ENCODE measurements around the gene CEP170. TPM values are rescaled to one million over a fixed set of nuclear protein-coding genes. Genes with fewer than 3 reads are reported as not detected.

Gene CEP170
- total and polyA plus RNA-seq, 5 experiments from 2014 or later = 6.8 to 48.6 (median 11.3) TPM

DNA sequence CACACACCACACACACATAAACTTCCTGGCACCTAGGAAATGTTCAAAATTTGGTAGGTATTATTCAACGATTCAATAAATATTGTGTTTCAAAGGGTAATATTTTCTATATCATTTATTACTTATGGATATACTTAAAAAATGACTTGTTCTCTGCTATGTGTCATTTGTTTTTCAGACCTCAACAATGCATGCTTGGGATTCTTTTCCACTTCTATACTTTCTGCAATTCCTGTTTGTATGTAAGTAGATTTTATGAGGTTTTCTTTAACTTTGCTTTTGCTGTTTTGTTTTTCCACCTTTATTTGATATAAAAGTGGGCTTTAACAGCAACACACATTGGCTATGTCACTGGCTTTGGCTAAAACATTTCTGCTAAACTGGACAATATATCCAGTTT, 3.5 kb downstream of the CEP170 start:
- Mint-ChIP-seq H3K4me1 (peaks cover 25 to 64% (median 55%) of the 10 kb centered on the region in 4 donors), H3K36me3 (peaks cover 0 to 2% (median 0%) of the 10 kb centered on the region in 3 donors), H3K27ac (peak overlapping the region in 4 of 10 donors; percentile 3 to 73 (median 56)), H3K27me3 (no peaks in the 10 kb centered on the region), H3K4me3 (no peak overlapping the region), H3K9me3 (no peaks in the 10 kb centered on the region)
- POLR2A ChIA-PET = no interaction called here
- no peak for ATAC-seq
- DNase-seq = no peak

DNA sequence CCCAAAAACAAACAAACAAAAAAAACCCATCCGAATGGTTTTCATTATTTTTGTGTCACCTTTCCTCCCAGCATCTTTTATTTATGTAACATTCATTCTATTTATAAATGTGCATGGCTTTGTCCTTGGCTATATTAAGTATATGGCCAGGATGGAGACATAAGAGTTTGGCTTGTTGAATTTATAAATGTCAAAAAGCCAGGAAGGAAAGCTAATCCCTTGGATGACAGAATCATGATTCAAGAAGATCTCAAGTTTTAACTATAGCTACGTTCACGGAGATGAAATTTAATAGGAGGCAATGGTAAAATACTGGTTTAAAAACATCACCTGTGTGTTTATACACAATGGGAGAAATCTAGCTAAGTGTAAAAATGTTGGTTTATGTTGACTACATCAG, 5.0 kb downstream of the CEP170 start:
- no peak overlapping the region for H3K4me3 Mint-ChIP-seq
- peaks cover 25 to 59% (median 53%) of the 10 kb centered on the region in 4 donors for H3K4me1 Mint-ChIP-seq
- ATAC-seq (no peak), DNase-seq (no peak)
- H3K9me3 Mint-ChIP-seq = no peaks in the 10 kb centered on the region
- POLR2A ChIA-PET = interaction anchor here (0.6 kb wide), 1 partner anchor 720 kb away, joined by 3 read pairs; no protein-coding TSS in a partner anchor
- peaks cover 0 to 4% (median 2%) of the 10 kb centered on the region in 3 donors for H3K36me3 Mint-ChIP-seq
- H3K27me3 Mint-ChIP-seq = no peaks in the 10 kb centered on the region
- peak overlapping the region in 4 of 10 donors; percentile 4 to 73 (median 40) for H3K27ac Mint-ChIP-seq

DNA sequence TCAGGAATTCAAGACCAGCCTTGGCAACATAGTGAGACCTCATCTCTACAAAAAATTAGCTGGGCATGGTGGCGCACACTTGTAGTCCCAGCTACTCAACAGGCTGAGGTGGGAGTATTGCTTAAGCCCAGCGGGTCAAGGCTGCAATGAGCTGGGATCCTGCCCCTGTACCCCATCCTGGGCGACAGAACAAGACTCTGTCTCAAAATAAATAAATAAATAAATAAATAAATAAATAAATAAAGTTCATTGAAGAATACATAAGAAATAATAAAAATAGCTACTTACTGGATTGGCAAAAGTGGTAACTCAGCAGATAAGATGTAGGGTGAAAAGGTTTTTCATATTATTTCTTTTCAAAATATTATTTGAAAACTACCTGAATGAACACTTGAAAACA, 5.9 kb downstream of the CEP170 start:
- POLR2A ChIA-PET = no interaction called here
- DNase-seq = no peak
- ATAC-seq = no peak
- H3K4me3 Mint-ChIP-seq = no peak overlapping the region
- peaks cover 22 to 61% (median 53%) of the 10 kb centered on the region in 4 donors for H3K4me1 Mint-ChIP-seq
- H3K27me3 Mint-ChIP-seq = no peaks in the 10 kb centered on the region
- H3K36me3 Mint-ChIP-seq = peaks cover 0 to 4% (median 2%) of the 10 kb centered on the region in 3 donors
- no peak overlapping the region for H3K27ac Mint-ChIP-seq
- H3K9me3 Mint-ChIP-seq = no peaks in the 10 kb centered on the region

DNA sequence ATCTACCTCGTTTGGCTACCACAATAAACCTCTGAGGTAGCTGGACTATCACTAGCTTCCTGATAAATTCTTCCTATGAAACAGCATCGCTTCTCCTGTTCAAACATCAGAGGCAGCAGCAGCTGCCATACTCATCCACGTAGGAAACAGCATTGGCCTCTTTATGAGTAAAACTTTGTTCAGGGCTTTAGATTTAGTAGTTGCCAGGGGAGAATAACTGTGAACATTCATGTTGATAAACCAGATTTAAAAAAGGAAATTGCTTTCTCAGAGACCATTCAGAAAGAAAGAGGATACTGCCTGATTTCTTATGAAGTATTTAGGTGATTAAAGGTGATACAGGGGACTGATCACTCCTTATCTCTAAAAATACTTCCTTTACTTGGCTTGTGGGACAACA, 7.2 kb downstream of the CEP170 start:
- no peak overlapping the region for H3K4me3 Mint-ChIP-seq
- peak overlapping the region in 5 of 10 donors; percentile 1 to 35 (median 29) for H3K27ac Mint-ChIP-seq
- H3K36me3 Mint-ChIP-seq = peaks cover 0 to 10% (median 2%) of the 10 kb centered on the region in 3 donors
- H3K9me3 Mint-ChIP-seq = no peaks in the 10 kb centered on the region
- POLR2A ChIA-PET = interaction anchor here (0.6 kb wide), 1 partner anchor 58 kb away, joined by 5 read pairs; no protein-coding TSS in a partner anchor
- DNase-seq = no peak
- peaks cover 17 to 51% (median 42%) of the 10 kb centered on the region in 4 donors for H3K4me1 Mint-ChIP-seq
- no peak for ATAC-seq
- no peaks in the 10 kb centered on the region for H3K27me3 Mint-ChIP-seq

DNA sequence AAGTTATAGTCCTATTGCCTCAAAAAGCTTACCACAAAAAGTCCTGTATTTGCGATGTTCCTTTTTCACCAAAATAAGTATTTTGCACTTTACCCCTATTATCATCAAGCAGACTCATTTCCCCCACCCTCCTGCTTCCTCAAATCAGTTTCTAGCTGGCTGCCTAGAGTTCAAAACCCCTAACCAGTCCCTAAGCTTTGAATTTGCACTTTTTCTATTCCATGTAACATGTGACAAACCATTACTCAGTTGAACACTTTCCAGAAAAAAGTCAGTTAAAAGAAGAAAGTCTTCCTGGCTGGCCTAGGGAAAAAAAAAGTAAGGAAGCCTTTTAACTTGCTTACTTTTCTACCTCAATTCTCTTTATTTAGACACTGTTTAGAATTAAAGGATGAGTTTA, 8.2 kb downstream of the CEP170 start:
- POLR2A ChIA-PET = no interaction called here
- Mint-ChIP-seq H3K27ac (peak overlapping the region in 8 of 10 donors; percentile 11 to 81 (median 40)), H3K4me1 (peaks cover 17 to 48% (median 39%) of the 10 kb centered on the region in 4 donors), H3K36me3 (peaks cover 1 to 15% (median 10%) of the 10 kb centered on the region in 3 donors), H3K9me3 (peaks cover 0 to under 1% (median 0%) of the 10 kb centered on the region in 9 donors), H3K27me3 (no peaks in the 10 kb centered on the region), H3K4me3 (no peak overlapping the region)
- DNase-seq (no peak), ATAC-seq (no peak)

DNA sequence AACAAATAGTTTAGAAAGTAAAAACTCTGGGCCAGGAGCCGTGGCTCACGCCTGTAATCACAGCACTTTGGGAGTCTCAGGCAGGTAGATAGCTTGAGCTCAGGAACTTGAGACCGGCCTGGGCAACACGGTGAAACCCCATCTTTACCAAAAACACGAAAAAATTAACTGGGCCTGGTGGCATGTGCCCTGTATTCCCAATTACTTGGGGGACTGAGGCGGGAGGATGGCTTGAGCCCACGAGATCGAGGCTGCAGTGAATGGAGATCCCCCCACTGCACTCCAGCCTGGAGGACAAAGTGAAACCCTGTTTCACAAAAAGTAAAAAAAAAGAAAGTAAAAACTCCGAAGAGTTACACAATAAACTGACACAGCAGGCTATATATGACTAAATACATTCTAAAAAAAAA, 10.6 kb downstream of the CEP170 start:
- Mint-ChIP-seq H3K4me1 (peaks cover 15 to 38% (median 25%) of the 10 kb centered on the region in 4 donors), H3K4me3 (no peak overlapping the region), H3K27me3 (no peaks in the 10 kb centered on the region), H3K9me3 (peaks cover 0 to 6% (median 2%) of the 10 kb centered on the region in 9 donors), H3K36me3 (peaks cover 8 to 28% (median 25%) of the 10 kb centered on the region in 3 donors), H3K27ac (peak overlapping the region in 1 of 10 donors; percentile 14)
- no peak for ATAC-seq
- POLR2A ChIA-PET = no interaction called here
- DNase-seq = no peak

DNA sequence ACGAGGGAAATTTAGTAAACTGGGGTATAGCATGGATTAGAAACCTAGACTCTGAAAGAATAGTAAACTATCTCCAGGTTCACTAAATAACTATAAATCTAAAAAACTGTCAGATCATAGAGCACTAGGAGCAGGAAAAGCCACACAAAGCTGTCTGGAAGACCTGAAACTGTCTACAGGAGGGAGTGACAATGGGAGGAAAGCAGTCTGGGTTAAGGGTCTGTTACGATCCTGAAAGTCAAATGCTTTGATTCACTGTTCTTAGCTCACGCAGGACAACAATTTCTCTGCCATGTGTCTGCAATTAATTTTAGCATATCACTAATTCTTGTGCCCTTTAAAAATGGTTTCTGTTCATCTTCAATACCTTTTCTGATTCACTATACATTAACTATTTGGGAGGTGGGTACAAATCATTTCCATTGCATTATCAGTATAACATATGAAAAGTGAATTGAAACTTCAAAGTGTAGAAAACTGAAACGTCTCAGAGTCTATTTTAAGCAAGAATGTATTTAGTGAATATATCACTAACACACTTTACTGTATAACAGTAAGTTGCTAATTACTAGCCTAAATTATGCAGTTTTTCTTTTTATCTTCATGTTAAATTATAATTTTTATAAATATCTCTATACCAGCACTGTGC, 18.4 kb downstream of the CEP170 start:
- peaks cover 3 to 10% (median 7%) of the 10 kb centered on the region in 4 donors for H3K4me1 Mint-ChIP-seq
- no peaks in the 10 kb centered on the region for H3K27me3 Mint-ChIP-seq
- DNase-seq = no peak
- ATAC-seq = no peak
- H3K27ac Mint-ChIP-seq = peak overlapping the region in 2 of 10 donors; percentile 38 to 62
- peaks cover 4 to 37% (median 13%) of the 10 kb centered on the region in 9 donors for H3K9me3 Mint-ChIP-seq
- peaks cover 34 to 65% (median 41%) of the 10 kb centered on the region in 3 donors for H3K36me3 Mint-ChIP-seq
- POLR2A ChIA-PET = no interaction called here
- H3K4me3 Mint-ChIP-seq = no peak overlapping the region

DNA sequence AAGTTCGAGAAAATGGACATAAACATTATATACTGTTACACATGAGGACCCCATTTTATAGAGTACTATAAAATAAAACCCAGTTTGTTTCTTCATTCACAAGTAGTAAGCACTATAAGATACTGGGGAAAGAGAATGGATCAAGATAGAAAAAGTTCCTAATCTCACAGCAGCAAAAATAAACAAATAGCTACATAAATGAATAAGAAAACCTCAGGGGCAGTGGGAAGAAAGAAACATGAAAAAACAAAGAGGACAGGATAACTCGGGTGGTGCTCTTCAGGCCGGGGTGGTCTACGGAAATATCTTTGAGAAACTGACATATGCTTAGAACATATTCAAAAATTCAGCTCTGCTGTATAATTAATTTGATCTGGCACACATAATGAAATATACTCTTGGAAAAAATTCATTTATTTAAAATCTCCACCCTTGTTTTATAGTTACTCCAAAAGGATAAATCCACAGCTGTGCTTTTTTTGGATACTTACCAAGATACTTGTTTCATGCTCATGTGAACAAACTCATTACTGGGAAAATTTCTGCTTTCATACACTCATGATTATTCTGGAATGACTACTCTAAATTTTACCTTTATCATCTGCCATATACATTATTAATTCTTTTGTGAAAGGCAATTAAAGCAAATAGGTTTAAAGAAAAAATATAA, 20.0 kb downstream of the CEP170 start:
- Mint-ChIP-seq H3K4me1 (peaks cover 2 to 9% (median 7%) of the 10 kb centered on the region in 4 donors), H3K36me3 (peaks cover 43 to 67% (median 45%) of the 10 kb centered on the region in 3 donors)
- POLR2A ChIA-PET = no interaction called here

DNA sequence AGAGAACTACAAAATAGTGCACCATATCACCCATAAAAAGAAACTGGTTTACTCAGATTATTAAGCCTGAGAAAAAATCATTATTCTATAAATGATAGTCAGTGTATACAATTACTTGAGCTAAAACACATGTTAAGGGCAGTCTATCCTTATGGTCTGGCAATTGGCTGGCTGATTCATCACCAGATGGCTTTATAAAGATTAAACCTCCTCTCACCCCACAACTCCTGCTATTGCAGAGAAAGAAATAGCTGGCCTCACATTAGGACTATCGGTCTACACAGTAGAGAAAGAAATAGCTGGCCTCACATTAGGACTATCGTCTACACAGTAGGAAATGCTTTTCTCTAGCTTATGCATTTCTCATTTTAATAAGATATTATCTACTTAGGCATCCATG, 21.2 kb downstream of the CEP170 start:
- DNase-seq (no peak), ATAC-seq (no peak)
- peaks cover 2 to 18% (median 6%) of the 10 kb centered on the region in 4 donors for H3K4me1 Mint-ChIP-seq
- H3K36me3 Mint-ChIP-seq = peaks cover 43 to 68% (median 45%) of the 10 kb centered on the region in 3 donors
- POLR2A ChIA-PET = no interaction called here
- peaks cover 9 to 55% (median 29%) of the 10 kb centered on the region in 9 donors for H3K9me3 Mint-ChIP-seq
- no peak overlapping the region for H3K4me3 Mint-ChIP-seq
- no peaks in the 10 kb centered on the region for H3K27me3 Mint-ChIP-seq
- no peak overlapping the region for H3K27ac Mint-ChIP-seq

More for the DNA sequence above, 20.0 kb downstream of the CEP170 start:
- Mint-ChIP-seq H3K27me3 (no peaks in the 10 kb centered on the region), H3K4me3 (no peak overlapping the region), H3K27ac (peak overlapping the region in 1 of 10 donors; percentile 35), H3K9me3 (peaks cover 4 to 52% (median 27%) of the 10 kb centered on the region in 9 donors)
- ATAC-seq (no peak), DNase-seq (no peak)

DNA sequence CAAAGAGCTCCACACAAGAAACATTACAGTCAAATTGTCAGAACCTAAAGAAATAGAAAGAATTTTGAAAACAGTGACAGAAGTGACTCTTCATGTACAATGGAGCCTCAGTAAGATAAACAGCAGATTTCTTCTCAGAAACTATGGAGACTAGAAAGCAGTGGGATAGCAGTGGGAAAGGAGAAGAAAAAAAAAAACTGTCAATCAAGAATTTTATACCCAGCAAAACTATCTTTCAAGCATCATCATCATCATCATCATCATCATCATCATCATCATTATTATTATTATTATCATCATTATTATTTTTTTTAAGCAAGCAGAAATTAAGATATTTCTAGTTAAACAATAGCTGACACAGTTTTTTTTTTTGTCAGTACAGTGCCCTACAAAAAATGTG, 24.2 kb downstream of the CEP170 start:
- H3K27ac Mint-ChIP-seq = no peak overlapping the region
- H3K9me3 Mint-ChIP-seq = peaks cover 9 to 55% (median 29%) of the 10 kb centered on the region in 9 donors
- DNase-seq (peak in 3 of 10 donors; percentile 13 to 35 (median 20)), ATAC-seq (no peak)
- no peaks in the 10 kb centered on the region for H3K27me3 Mint-ChIP-seq
- peaks cover 30 to 59% (median 39%) of the 10 kb centered on the region in 3 donors for H3K36me3 Mint-ChIP-seq
- H3K4me3 Mint-ChIP-seq = no peak overlapping the region
- H3K4me1 Mint-ChIP-seq = peaks cover 7 to 21% (median 16%) of the 10 kb centered on the region in 4 donors
- POLR2A ChIA-PET = no interaction called here

DNA sequence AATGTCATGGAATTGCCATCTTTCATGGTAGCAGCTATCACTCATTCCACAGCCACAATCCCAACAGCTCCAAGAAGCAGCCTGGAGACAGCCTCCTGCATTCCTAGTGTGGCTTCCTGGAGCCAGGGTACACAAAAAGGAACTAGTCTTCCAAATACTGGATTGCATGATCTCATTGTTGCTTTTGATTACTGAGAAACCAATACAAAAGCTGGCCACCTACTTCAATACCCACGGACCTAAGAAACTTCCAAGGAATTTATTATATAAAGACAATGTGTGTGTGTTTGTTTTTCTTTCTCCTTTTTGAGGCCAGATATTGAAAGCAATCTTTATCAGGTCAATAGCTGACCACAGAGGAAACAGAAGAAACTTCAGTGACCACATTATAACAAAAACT, 25.6 kb downstream of the CEP170 start:
- H3K27ac Mint-ChIP-seq = no peak overlapping the region
- POLR2A ChIA-PET = no interaction called here
- H3K36me3 Mint-ChIP-seq = peaks cover 32 to 56% (median 33%) of the 10 kb centered on the region in 3 donors
- no peaks in the 10 kb centered on the region for H3K27me3 Mint-ChIP-seq
- no peak for DNase-seq
- no peak overlapping the region for H3K4me3 Mint-ChIP-seq
- peaks cover 7 to 21% (median 15%) of the 10 kb centered on the region in 4 donors for H3K4me1 Mint-ChIP-seq
- ATAC-seq = no peak
- peaks cover 9 to 49% (median 29%) of the 10 kb centered on the region in 9 donors for H3K9me3 Mint-ChIP-seq

DNA sequence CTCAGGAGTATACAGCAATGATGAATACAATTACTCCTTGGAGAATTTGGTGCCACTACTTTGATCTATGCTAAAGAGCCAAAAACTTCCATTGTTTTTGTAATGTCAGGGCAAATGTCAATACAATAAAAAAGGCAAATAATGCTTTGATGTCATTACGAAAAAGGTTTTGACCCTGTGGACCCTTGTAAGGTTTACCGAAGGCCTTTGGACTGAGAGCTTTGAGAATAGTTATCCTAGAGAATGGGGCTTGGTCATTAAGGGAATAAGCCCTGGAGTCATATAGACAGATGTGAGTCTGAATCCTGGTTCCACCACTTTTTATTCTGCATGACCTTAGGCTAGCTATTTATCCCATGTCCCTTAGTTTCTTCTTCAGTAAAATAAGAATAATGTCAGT, 27.5 kb downstream of the CEP170 start:
- H3K9me3 Mint-ChIP-seq = peaks cover 6 to 33% (median 25%) of the 10 kb centered on the region in 9 donors
- POLR2A ChIA-PET = no interaction called here
- peaks cover 12 to 21% (median 15%) of the 10 kb centered on the region in 4 donors for H3K4me1 Mint-ChIP-seq

DNA sequence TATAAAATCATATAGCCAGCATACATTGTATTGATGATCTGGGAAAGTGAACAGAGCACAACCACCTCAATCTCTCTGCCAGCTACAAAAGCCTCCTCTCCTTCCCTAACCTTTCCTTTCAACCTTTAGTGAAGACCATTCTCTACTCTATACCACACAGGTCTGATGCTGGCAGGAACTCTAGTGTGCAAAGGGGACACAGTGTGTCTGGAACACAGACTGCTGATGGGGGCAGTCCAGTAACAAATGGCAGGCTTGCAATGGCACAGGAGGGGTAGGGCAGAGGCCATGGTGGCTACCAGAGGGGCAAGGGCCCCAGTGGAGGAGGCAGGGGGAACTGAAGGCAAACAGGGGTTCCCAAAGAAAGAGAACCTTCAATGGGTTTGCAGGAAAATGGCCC, 37.0 kb downstream of the CEP170 start:
- DNase-seq (no peak), ATAC-seq (no peak)
- Mint-ChIP-seq H3K4me3 (no peak overlapping the region), H3K36me3 (peaks cover 10 to 72% (median 64%) of the 10 kb centered on the region in 3 donors), H3K27ac (no peak overlapping the region), H3K27me3 (no peaks in the 10 kb centered on the region), H3K9me3 (no peaks in the 10 kb centered on the region), H3K4me1 (peaks cover 0 to 14% (median 6%) of the 10 kb centered on the region in 4 donors)
- POLR2A ChIA-PET = no interaction called here

More for the DNA sequence above, 27.5 kb downstream of the CEP170 start:
- no peaks in the 10 kb centered on the region for H3K27me3 Mint-ChIP-seq
- peaks cover 36 to 59% (median 46%) of the 10 kb centered on the region in 3 donors for H3K36me3 Mint-ChIP-seq
- no peak for DNase-seq
- no peak overlapping the region for H3K4me3 Mint-ChIP-seq
- no peak for ATAC-seq
- no peak overlapping the region for H3K27ac Mint-ChIP-seq
